Measurements from ENCODE around the gene RGL2.
A peak's percentile ranks its signal among the peaks of the same experiment; 100 is the strongest.

Gene RGL2

DNA sequence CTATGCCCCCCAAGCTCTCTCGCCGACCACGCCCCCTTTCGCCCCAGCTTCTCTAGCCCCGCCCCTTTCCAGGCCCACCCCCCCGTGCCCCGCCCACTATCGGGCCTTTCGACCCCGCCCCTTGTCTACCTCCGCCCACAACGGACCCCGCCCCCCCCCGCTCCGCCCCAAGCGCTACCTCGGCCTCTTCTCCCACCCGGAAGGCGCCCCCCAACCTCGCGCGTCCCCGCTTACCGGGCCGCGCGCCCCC lies 18.6 kb upstream of the RGL2 start:
- no peak for DNase-seq (ENCODE audit: low read depth, low spot score)

DNA sequence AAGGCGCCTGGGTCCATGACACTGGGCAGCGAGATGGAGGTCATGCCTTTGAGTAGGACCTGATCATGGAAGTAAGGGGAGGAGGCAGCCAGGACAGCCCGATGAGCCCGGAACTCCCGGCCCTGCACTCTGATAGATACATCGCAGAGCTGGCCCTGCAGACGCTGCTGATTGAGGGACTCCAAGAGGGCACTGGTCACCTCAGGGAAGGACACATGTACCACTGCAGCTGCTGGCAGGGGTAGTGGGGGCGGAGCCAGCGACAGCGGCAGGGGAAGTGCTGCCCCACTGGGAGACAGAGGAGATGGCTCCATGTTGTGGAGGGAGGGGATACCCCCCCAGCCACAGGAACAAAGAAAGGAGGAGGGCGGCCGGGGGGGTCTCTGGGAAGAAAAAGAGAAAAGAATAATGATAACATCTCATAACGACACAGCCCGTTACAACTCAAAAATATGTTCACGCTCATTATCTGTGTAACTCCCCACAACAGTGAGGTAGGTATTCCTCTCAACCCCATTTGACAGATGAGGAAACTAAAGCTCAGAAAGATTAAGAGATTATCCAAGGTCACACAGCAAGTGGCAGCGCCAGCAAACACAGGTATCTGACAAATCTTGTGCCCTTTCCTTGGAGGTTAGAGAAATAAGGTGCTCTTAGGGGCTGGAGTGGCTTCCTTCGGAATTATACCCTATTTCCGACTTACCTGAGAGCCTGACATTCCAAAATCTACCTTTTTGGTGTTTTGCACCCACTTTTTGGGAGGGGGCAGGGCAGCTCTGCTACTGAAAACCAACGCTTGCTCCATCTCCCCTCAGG lies 18.1 kb upstream of the RGL2 start:
- DNase-seq (ENCODE audit: low read depth, low spot score) = no peak

DNA sequence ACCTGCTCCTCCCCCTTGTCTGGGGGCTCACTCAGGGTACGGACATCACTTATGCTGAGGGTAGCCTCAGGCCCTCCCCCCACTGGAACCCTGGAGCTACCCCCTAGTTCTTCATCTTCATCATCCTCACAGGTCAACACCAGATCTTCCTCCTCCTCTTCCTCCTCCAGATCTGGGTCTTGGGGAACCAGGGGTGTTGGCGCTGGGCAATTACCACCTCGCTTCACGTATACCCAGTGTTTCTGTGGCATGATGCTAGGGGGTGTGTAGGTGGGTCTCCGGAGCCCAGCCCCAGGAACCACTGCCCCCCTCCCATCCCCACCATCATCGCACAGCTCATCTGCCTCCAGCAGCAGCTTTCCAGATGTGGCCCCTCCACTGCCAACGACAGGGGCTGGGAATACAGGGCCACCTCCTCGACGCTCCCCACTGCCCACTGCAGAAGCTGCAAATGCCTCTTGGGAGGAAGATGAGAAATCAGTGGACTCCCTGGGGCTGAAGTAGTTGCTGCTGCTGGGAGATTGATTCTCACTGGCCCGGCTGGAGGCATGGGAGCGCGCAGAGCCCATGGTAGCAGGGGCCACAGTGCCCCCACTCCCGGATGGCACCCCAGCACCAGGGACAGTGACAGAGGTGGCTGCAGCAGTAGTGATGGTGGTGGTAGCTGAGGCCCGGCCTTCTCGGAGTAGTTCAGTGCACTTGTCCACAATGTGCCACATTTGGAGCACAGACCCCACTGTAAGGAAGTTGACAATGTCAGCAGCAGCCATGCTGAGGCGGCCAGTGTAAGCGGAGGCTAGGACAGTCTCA lies 17.3 kb upstream of the RGL2 start:
- no peak for DNase-seq (ENCODE audit: low read depth, low spot score)

DNA sequence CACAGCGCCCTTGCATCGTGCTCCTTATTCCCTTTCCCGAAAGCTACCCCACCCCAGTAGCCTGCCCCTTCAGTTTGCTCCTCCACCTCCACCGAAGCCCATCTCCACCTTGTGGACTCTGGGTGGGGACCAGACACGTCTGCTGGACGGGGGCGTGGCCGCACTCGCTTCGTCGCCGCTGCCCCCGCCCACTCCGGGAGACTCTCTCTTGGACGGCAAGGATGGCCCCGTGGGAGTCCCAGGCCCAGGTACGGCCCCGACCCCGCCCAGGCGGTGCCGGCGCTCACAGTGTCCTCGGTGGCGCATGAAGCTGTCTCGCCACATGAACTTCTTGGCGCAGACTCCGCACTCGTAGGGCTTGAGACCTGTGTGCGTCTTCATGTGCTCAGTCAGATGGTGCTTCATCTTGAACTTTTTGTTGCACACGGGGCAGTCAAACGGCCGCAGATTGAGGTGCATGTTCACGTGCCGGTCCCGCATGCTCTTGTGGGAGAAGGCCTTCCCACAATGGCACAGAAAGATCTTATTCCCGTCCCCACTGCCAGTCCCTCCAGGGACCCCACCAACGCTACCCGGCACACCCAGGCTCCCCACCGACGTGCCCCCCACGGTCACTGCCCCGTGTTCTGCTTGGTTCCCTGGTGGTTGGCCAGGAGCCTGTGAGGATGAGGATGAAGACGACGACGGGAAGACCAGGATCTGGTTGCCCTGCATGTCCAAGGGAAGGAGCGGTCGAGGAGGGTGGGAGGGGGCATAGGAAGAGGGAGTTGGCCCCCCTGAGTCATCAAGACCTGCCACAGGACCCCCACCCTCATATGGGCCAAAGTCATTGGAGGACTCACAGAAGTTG lies 16.4 kb upstream of the RGL2 start:
- no peak for DNase-seq (ENCODE audit: low read depth, low spot score)

DNA sequence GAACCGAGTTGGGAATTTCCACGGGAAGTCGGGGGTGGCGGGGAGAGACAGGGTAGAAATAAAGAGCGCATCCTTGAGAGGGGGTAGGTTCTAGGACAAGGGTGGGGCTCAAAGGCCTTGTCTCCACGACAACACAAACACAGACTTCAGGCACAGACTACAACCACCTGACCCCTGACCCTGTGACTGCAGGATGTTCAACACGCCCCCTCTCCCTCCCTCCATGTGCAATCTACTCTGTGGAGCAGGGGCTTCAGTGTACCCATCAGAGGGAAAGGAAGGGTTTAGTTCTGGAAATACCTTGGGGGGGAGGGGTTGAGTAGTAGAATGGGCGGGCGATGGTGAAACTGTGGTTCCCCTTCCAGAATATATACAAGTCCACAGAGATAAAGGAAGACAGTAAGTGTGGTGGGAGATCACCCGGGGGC lies 15.8 kb upstream of the RGL2 start:
- peak; percentile 68 for DNase-seq (ENCODE audit: low read depth, low spot score)

DNA sequence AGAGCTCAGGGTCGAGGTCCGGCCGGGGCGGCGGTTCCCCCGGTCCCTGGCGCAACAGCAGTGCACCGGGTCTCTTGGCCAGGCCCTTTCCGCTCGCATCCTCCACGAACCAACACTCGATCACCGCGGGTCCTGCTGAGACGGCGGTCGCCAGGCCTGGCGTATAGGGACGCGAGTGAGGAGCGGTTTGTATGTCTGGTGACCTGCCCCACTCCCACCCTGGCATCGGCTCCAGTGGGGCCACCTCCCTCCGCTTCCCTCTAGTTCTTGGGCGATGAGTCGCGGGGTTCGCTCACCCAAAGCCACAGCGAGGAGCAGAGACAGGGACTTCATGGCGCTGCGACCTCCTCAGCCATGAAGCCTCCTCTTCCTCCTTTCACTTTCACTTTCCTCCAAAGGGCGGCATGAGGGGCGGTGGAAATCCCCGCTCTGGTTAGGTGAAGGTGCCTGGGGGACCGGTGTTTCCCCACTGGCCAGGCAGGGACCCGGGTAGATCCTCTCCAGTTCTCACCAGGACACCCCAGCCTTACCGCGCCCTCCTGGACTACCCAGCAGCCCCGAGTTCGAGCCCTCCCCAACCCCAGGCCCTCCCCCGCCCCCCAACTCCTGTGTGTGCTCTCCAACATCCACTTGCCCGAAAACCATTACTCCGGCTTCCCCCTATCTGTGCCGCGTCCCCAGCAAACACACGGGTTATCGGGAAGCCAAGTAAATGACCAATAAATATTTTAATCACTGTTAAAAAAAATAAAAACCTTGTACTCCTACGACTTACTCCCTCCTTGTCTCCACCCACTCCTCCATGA lies 15.2 kb upstream of the RGL2 start, which contains the start of gene TAPBP:
Gene TAPBP, minus strand, starts transcription at position 370 of the 806 bp plus-strand sequence. Its CDS starts 37 bp downstream, at position 333.
- DNase-seq (ENCODE audit: low read depth, low spot score) = peak; percentile 81

DNA sequence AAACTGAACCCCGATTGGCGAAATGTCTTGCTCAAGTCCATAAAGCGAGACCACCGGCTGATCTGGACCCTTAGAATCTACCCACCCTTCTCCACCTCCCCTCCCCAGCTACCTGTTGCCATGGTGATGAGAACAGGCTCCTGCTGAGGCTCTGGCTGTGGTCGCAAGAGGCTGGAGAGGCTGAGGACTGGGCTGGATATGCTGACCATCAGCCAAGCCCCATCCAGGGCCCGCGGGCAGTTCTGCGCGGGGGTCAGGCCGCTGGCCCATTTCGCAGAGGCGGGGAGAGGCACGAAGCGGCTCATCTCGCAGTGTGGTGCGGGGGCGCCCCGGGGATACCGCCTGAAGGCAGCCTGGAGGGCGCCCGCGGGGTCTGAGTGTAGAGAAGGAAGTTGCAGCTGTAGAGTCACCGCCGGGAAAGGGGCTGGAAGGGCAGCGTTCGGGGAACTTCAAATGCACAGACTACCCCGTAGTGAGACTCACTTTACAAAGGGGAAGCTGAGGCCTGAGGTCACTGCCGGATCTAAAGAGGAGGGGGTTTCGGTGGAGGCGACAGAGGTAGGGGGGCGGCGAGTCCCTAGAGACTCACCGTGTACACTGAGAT lies 14.5 kb upstream of the RGL2 start:
- DNase-seq (ENCODE audit: low read depth, low spot score) = peak; percentile 65

DNA sequence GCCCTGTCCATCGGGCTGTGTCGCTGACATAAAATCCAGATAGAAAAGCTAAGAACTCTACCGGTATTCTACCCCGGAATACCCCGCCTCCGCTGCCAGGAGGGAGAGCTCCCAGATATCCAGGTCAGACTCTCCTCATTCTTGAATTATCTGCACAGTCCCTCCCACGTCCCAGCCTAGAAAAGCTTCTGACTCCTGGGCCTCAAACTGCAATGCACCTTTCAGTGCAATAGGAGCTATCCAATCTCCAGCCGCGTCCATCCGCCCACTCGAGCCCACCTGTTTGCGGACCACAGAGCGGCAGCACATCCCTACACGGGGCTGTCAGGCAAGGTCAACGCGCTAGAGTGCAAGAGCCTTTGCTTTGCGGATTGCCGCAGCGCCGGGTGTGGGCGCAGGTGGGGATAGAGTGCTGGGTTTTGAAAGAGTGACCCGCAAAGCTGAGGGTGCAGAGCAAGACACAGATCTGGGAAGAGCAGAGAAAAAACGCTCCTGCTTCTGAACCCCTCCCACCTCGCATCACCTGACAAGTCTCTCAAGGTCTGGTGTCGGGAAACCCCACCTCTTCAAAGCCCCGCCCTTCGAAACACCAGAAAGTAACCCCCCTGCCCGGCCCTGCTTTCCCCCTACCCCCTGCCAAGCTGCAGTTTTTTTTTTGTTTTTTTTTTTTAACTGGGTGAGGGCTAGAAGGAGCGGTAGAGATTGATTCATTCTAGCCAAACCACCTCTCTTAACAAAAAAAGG lies 13.8 kb upstream of the RGL2 start:
- peak; percentile 83 for DNase-seq (ENCODE audit: low read depth, low spot score)

DNA sequence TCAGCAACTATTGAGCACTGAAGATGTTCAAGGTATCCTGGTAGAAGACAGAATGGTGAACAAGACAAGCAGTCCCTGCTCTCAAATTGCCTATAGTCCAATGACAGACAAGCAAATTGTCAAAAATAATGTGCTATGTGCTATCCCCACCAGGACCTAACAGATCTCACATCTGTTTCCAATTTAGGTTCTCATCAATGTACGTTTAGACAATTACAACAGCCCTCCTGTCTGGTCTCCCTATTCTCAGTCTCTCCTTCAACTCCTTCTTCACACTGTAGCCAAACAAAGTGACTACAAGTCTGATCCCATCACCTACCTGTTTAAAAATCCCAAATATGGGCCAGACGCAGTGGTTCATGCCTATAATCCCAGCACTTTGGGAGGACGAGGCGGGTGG lies 7.6 kb upstream of the RGL2 start:
- DNase-seq (ENCODE audit: low read depth, low spot score) = no peak

DNA sequence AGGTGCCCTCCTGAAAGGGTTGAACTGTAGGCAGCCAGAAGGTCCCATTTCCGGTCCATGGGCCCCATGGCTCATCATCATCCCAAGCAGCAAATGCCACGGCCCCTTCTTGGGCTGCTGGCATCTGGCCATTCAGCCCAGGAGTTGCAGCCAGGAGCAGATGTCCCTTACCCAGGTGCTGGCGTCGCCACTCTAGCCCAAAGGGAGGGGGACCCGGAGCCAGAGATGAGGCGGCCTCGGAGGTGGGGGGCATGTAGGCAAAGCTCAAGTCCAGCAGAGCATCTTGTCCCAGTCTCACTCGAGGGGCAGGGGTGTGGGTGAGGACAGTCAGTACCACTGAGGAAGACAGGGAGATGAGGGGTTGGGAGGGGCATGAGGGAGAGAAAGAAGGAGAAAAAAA lies 6.3 kb upstream of the RGL2 start:
- no peak for DNase-seq (ENCODE audit: low read depth, low spot score)

DNA sequence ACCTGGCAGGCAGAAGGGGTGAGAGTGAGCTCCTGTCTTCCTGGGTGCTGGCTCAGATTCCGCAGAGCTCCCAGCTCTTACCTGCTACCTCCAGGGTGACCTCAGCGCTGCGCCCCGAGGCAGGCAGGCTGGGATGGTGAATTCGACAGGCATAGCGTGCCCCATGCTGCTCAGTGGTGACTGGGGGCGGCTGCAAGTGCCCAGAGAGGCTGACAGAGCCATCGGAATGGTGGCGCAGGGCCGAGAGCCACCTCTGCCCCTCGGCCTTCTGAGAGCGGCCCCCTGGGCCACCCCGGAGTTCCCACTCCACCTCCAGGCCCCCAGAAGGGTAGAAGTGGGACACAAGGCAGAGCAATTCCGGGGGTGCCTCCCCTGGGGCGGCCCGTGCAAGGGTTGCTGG lies 5.5 kb upstream of the RGL2 start:
- no peak for DNase-seq (ENCODE audit: low read depth, low spot score)

DNA sequence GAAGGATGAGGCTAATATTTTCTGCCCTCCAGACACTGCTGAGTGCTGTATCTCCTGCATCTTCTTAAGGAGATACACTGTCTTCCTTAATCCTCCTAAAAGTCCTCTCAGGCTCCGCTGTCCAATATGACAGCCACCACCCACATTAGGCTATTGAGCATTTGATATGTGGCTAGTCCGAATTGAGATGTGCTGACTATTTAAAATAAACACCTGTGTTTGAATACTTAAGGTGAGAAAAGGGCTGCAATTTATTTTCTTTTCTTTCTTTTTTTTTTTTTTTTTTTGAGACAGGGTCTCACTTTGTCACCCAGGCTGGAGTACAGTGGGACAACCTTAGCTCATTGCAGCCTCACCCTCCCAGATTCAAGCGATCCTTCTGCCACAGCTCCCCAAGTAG lies 3.1 kb upstream of the RGL2 start:
- no peak for DNase-seq (ENCODE audit: low read depth, low spot score)

DNA sequence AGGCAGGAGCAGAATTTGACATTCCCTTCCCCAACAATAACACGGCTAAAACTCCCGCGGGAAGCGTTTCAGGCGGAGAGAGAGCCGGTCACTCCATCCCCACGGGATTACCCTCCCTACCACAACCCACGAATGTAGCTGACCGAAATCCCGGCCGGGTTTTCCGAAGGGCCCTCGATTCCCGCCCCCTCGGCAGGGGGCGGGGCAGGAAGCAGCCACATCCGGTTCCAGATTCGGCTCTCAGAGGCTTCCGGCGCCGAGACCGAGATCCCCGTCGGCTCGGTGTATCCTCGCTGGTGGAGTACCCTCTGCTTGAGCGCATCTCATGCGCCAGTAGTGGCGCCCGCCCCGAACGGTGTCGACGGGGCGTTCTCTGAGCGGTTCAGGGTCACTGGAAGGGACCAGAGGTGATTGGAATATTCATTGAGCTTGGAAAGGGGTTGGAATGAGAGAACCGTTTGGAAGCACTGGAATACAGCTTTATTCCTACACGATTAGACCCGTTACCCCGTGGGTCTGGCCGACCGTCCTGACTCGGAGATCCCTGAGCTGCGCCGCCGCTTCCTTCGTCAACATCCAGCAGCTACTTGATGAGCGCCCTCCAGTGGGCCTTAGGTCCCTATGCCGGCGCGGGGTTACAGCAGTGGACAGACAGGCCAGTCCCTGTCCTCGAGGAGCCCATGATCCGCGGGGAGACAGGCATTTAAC lies 649 bp upstream of the RGL2 start:
- DNase-seq (ENCODE audit: low read depth, low spot score) = peak; percentile 97

DNA sequence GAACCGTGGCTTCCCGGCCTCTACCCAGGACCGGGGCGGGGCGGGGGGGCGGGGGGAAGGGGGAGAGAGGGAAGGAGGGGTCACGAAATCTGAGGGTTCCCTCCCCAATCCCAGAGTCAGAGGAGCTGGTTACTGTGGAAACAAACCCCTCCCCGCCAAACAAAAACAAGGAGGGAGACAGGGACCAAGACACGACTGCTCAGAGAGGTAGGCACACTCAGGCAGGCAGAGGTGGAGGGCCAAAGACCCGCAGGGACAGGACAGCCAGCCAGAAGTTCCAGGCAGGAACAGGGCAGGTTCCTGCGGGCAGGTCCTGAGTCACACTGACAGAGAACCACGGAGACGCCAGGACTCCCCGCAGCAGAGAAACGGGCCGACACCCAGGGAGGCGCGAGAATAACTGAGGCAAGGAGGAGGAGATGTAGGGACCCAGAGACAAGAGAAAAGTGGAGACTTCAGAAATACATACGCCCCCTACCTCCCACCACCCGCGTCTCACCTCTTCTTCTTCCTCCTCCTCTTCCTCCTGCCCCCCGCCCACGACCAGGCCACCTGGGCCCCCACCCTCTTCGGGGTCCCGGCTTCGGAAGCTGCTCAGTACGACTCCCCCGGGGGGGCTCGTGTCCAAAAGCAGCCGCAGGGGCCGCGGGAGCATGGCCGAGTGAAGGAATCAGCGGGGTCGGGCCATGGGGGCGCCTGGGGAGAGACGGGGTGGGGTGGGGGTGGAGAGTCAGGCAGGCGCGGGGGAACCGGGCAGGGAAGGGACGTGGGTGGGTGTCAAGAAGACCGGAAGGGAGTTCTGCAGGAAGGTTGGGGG lies 578 bp downstream of the RGL2 start:
- DNase-seq (ENCODE audit: low read depth, low spot score) = peak; percentile 79

DNA sequence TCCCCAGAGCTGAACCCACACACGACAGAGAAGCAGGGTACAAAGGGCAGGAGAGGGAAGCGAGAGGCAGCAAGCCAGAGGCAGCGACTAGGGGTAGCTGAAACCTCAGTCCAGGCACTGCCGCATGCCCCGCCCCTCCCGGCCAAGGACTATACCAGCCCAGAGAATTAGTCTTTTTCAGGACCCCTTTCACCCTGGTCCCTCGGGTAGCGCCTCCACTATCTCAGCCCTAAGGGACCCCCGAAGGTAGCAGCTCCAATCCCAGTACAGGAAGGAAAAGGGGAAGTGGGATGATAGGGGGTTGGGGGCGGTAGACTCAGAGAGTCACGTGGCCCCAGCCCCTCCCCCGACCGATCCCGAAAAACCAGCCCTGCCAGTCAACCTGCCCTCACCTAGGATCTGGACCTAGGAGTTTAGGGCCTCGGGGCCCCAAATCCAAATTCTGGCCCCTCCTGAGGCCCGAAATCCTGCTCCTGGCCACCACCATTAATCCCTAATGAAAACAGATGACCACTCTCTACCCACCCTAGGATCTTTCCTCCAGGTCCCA lies 1.3 kb downstream of the RGL2 start:
- DNase-seq (ENCODE audit: low read depth, low spot score) = peak; percentile 53

DNA sequence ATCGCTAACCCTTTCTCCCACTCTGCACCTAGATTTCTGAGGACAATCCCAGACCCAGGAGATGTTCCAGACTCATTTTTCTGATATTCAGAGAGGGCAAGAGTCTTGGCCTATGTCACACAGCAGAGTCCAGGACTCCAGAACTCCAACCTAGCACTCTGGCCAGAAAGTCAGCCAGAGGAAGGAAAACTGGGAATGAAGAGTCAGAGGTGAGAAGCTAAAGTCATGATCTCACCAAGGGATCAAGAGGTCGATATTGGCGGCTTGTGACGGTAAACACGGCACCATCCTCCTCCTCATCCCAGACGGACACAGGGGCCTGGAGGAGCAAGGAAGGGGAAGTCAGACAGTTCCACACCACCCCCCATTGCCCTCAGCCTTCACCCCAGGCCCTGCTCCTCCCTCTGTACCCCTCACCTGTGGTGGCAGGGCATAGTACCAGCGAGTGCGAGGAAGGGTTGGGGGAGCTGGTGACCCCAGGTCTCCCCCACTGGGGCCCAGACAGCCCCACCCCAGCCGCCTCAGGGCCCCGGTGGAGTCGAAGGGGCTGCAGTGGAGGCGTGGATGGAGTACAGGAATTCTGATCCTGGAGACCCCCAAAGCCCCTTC lies 1.8 kb downstream of the RGL2 start:
- no peak for DNase-seq (ENCODE audit: low read depth, low spot score)

DNA sequence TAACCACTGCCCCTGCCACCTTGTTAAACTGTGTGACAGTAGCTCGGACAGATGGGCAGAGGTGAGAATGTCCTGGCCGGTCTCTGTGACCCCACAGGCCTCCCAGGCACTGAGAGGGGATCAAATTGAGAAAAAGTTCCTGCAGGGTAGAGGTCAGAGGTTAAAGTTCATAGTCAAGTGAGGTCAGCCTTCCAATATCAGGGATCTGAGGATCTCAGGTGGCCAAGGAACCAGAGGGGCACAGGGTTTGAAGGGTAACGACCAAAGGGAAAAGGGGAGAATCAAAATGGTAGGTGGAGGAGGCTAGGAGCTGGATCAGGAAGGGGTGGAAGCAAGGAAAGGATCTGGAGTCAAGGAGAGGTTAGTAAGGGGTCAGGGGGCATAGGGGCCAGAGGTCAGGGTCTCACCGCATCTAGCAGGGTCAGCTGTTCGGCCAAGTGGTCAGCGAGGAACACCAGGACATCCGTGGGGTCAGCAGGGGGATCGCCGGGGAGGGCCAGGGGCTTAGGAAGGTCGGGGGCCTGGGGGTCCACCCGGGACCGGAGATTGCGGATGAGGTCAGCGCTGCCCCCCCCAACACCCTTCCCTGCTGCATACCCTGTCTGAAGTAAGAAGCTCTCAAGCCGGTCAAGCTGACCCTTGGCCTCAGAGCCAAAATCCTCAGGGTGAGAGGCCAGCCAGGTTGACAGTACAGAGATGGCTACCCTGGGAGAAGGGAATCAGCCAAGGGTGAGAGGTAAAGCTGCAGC lies 2.9 kb downstream of the RGL2 start:
- DNase-seq (ENCODE audit: low read depth, low spot score) = no peak

Data from astrocyte of the hippocampus (primary cell).